IMR-90 (cell line): Measurements from ENCODE around the gene ELOVL5.

Source experiments
- BHLHE40 ChIP-seq: fragments of 150-350 bp; IDR thresholded peaks from 2 replicates; pipeline ENCODE4 v1.6.1; 2016; ENCODE audit warnings: mild to moderate bottlenecking, low read depth, low read length
- MAZ ChIP-seq: IDR thresholded peaks from 2 replicates; pipeline ENCODE4 v1.6.1; 2012; ENCODE audit warnings: low read depth, mild to moderate bottlenecking, low read length, improper control_type of control experiment, moderate library complexity, borderline replicate concordance
- RAD21 ChIP-seq: IDR thresholded peaks from 2 replicates; pipeline ENCODE4 v1.6.1; 2012; ENCODE audit warnings: low read length, improper control_type of control experiment
- RCOR1 ChIP-seq: IDR thresholded peaks from 2 replicates; pipeline ENCODE4 v1.6.1; 2012; ENCODE audit warnings: mild to moderate bottlenecking, low read length, improper control_type of control experiment; ENCODE audit not compliant: insufficient replicate concordance
- SMC3 ChIP-seq: fragments of 150-350 bp; IDR thresholded peaks from 2 replicates; pipeline ENCODE4 v1.6.1; 2016; ENCODE audit warnings: low read depth, mild to moderate bottlenecking, antibody characterized with exemption, low read length, moderate library complexity
- TF ChIP-seq, protein P1 (sequence below): conservative IDR thresholded peaks from 2 replicates; pipeline ENCODE4 v1.5.1; 2012; ENCODE audit warnings: mild to moderate bottlenecking, low read depth, low read length, improper control_type of control experiment

DNA sequence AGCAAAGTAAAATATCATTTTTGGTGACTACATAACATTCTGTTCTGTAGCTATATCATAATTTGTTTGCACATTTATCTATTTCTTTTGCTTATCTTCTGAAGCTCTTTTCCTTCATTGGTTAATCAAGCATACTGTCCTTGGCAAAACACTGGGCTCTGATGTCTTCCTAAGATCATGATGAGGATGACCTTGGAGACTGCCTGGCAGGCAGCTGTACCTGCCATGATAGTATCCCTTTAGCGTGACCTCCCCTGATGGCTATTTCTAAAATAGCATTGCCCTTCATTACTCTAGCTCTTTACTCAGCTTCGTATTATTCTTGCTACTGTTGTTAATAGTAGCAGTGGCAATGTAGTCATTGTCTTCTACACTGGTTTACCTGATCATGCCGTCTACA is 46.0 kb upstream of the ELOVL5 start:
- TF ChIP-seq BHLHE40 (no peak), RCOR1 (no peak), RAD21 (no peak), SMC3 (no peak), MAZ (no peak)
- TF ChIP-seq, protein P1, sequence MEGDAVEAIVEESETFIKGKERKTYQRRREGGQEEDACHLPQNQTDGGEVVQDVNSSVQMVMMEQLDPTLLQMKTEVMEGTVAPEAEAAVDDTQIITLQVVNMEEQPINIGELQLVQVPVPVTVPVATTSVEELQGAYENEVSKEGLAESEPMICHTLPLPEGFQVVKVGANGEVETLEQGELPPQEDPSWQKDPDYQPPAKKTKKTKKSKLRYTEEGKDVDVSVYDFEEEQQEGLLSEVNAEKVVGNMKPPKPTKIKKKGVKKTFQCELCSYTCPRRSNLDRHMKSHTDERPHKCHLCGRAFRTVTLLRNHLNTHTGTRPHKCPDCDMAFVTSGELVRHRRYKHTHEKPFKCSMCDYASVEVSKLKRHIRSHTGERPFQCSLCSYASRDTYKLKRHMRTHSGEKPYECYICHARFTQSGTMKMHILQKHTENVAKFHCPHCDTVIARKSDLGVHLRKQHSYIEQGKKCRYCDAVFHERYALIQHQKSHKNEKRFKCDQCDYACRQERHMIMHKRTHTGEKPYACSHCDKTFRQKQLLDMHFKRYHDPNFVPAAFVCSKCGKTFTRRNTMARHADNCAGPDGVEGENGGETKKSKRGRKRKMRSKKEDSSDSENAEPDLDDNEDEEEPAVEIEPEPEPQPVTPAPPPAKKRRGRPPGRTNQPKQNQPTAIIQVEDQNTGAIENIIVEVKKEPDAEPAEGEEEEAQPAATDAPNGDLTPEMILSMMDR = no peak
